NCI-H82 (cell line): ENCODE measurements around the gene GRID1.

Source experiments
- DNase-seq: peaks from one replicate; lab custom pipeline; 2025; lab: John Stamatoyannopoulos, UW

Gene GRID1

DNA sequence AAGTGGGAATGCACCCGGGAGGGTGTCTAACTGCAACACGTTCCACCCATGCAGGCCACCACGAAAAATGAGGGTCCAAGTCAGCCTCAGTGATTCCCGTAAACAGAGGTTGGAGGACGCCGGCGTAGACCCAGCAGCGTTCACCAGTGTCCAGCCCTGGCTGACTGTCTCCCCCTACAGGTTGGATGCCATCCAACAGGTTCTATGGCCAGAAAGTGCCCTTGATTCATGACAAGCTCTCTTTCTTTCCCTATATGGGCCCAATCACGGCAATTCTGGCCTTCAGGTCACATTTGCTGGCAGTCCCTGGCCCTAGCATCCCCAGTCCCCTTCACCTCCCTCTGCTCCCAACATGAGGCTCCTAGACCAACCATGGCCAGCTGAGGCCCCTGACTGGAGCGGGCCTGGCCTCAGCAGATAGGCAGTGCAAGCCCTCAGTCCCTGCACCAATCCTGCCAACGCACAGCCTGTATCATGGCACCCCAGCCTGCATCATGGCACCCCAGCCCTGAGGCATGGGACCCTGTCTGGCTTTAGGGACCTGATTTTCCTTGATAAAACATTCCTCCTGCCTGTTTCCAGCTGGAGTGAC, 227.4 kb downstream of the GRID1 start:
- peak; percentile 24 for DNase-seq

DNA sequence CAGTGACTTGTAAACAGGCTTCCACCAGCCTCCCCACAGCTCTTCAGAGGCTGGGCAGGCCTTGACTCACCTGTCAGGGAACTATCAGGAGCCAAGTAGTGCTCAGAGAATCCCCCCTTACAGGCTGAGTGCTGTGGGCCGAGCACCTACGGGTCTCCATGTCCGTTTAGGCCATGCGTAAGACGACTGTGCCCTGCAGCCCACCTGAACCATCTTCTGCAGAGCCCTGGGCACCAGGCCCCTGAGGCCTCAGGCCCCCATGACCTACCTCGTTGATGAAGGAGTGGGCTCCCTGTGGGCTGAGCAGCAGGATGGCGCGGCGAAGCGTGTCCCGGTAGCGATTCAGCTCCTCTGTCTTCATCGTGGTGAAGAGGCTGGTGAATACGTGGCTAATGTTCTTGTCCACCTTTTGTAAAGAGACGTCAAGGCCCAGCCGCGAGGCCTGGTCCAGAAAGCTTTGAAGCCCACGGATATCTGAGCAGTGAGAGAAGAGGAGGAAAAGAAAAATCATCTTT, 228.0 kb downstream of the GRID1 start:
- DNase-seq: no peak

DNA sequence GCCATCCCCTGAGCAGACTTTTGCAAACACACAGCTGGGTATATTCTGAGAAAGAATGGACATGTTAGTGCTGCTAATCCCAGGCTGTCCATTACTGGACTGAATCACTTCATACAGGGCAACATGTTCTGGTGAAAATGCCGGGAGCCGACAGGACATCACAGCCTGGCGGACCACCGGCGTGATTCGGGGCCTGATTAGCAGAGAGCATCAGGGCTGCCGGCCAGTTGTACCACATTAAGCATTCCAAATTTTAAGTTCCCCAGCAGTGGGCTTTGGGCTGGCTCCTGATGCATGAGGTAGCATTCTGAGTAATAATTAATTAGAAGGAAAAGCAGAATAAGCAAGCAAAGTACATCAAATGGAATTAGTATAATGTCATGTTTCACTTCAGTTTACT, 229.0 kb downstream of the GRID1 start:
- no peak for DNase-seq

DNA sequence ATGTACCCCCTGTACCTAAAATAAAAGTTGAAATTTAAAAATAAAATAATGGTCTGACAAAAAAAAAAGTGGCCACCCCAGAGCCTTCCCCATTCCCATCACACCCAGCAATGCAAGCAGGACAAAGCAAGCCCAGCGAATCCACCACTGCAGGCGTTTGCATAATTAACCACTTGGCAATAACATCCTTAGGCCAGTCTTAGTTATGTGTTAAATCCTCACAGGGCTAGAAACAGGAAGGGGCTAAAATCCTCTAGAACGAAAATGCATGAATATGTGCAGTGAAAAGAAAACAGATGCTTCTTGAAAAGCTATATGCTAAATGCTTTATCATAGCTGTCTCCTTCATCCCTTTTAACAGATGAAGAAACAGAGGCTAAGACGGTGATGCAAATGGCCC, 229.7 kb downstream of the GRID1 start:
- no peak for DNase-seq

DNA sequence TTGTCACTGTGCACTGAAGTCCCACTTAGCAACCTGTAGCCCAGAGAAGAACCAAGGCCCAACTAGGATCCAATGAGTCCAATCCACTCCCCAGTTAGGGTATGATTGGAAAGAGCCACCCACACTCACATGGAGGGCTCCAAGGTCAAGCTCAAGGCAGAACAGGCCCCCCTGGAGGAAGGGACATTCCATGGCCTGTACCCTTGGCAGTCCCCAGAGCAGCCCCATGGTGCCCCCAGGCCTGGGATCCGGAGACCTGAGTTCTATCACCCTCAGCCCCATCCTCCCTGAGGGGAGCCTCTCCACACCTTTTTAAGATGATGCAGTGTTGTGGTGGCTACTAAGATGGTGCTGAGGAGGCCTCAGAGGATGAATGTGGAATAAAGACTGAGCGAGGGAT, 231.4 kb downstream of the GRID1 start:
- DNase-seq: no peak

DNA sequence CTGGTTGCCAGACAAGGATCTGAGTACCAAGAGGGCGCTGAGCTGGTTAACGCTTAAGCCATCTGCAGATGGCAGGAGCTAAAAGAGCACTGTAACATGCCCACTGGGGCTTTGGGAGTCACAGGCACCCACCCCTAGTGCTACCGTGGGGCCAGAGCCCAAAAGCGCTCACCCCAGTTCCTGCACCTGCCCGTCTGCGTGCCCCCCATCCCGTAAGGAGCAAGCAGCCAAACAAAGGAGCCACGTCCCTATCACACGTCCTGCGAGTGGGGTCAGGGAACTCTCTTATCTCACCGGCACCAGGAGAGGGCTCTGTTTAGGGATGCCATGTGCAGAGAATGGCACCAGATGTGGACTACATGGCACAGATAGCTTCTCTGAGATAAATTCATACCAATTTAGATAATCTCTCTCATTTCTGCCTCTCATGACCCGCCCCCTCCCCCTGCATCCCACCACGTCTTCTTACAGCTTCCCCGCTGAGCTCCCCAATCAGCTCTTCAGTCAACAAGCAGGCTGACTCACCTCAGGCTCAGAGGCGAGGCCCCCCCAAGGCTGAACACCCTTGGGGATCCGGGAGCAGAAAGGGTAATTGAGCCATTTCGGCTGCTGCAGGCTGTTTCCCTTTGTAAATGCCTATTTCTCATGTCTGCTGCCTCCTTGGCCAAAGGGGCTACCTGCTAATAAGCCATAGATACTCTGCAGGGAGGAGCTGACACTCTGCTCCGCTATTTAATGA, 235.7 kb downstream of the GRID1 start:
- no peak for DNase-seq

DNA sequence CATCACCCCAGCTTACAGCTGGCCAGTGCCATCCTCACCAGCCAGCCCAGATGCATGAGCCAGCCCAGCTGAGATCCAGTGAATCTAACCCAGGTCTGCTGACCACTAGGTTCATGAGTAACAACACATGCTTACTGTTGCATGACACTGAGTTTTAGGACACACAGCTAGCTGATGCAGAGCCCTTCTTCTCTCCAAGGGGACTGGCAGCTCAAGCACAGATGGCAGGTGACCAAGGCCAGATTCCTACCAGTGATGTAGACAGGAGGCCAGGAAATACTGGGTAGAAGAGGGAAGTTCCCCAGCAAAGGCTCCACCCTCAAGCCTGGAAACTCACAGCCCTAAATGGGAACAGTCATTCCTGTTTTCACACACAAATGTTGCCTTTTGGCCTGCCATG, 236.6 kb downstream of the GRID1 start:
- no peak for DNase-seq

DNA sequence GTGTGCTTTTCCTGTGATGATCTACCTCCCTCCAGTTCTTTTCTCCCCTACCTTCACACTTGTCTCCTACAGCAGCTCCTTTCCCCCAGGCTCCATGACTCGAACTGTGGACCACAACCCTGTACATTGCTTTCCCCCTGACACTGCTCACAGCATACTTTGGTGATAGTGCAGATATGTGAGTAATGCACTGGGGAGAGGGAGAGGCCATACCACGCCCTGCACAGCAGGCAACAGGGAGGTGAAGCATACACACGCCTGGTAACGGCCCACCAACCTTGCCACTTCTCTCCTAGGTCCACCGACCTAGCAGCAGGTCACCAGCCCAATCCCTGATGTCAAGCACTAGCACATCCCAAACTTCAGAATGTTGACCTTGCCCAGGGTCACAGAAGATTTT, 238.2 kb downstream of the GRID1 start:
- no peak for DNase-seq

DNA sequence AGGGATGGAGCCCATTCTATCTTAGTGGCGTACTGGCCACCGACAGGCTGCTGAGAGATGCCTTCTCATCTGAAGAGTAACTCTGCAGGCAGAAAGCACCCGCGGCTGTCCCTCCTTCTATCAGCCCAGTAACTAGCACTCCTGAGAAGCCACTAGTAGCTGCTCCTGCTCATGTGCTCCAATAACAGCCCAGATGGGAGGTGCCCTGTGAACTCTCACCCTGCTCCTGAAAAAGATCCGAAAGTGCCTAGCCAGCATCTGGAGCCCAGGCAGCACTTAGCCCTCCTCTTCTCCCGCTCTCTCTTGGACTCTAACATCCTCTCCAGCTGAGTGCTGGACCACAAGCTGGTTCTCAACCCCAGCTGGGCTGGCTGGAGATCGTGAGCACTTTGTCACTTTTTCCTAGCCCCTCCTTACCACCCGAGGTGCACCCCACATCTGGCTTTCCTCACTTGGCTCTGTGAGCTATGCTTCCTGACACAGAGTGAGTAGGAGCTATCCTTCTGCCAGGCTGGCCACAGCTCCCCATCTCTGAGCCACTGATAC, 239.2 kb downstream of the GRID1 start:
- DNase-seq: no peak

DNA sequence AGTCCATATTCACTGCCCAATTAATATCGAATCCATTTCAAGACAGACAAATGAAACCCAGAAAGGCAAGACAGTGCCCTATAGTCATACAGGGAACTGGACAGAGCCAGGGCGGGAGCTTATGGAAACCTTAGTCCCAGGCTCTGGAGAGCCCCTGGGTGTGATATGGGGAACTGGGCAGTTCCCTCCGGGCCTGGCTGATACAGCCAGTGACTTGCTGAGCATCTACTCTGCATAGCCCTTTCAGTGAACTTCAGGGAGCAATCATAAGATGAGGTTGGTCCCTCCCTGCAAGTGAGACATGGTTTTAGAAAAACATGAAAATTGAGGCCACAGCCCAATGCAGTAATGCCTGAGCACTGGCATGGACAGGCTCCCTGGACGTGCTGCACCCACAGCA, 241.9 kb downstream of the GRID1 start:
- no peak for DNase-seq

DNA sequence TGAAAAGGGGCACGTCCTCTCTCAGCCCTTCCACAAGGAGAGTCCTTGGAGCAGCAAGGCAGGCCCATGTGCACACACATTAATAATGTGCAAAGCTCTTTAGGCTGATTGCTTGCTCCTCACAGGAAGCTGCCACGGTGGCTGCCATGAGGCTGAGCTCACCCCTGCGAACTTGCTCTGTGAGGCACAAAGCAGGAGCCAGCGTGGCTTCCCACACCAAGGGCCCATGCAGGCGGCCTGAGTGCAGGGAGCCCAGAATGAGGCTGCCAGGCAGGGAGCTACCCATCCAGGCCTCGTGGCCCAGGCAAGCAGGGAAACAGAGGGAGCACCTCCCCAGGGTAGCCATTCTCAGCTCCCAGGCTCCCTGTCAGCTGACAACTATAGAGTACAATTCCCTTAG, 242.9 kb downstream of the GRID1 start:
- no peak for DNase-seq

DNA sequence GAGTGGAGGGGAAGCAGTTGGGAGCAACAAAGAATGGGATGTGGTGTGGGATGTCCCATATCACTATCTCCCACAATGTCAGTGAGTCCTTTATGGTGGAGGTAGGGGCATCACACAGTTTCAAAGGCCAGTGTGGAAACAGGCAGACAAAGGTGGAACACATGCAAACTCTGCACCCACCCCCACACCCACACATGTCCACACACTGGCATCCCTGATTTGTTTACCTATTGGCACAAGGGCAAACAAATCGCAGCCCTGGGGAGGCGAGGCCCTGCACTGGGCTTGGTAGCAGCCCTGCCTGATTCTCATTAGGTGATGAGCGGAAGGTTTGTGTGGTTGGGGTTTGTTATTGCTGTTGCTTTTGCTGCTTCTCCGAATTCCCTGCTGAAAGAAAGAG, 243.3 kb downstream of the GRID1 start:
- DNase-seq: no peak

DNA sequence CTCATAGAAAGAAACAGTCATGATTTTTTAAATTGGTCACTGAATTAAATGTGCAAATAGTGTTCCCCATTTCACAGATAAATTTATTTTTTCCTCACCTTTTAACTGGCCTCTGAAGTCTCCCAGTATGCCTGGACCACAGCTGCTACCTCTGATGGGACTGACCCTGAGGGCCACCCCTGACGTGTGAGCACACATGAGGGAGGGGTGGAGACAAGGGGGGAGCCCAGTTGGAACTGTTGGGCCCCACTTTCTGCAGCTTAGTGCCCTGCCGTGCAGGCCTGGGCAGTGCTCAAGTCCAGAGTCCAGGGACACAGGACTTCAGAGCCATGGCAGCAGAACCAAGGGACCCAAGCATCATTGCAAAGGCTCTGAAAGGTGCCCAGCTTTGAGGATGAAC, 243.9 kb downstream of the GRID1 start:
- DNase-seq: no peak

DNA sequence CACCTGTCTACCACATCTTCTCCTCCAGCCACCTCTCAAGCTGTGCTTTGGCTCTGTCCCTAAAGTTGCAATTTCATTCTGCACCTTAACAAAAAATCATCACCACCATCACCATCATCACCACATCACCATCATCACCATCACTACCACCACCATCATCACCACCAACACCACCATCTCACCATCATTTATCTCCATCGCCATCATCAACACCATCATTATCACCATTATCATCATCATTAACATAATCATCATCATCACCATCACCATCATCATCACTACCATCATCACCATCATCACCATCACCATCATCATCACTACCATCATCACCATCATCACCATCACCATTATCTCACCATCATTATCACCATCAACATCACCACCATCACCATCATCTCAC, 245.4 kb downstream of the GRID1 start:
- DNase-seq: no peak

DNA sequence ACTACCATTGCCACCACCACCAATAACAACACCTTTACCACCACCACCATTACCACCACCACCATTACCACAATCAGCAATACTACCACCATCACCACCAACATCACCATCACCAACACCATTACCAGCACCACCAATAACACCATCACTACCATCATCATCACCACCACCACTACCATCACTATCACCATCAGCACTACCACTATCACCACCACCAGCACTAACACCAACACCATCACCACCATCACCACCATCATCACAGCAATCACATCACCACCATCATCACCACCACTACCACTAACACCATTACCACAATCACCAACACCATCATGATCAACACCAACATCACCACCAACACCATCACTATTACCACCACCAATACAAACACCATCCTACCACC, 249.5 kb downstream of the GRID1 start:
- DNase-seq: no peak

DNA sequence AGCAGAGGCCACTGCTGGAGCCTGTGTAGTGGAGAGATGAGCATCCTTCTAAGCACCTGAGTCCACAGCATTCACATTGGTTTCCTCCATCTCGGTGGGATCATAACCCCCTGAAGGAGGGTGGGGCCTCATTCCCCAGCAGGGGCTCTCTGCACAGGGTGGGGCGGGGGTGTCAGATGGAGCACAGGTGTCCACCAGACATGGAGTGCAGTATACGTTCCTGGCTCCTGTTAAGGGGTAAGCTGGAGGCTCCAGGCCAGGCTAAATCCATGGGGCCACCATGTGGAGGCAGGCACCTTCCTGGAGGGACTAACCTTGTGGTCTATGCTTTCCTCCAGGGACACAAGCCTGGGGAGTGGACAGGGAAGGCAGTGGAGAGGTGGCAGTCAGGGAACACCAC, 252.6 kb downstream of the GRID1 start:
- DNase-seq: no peak

DNA sequence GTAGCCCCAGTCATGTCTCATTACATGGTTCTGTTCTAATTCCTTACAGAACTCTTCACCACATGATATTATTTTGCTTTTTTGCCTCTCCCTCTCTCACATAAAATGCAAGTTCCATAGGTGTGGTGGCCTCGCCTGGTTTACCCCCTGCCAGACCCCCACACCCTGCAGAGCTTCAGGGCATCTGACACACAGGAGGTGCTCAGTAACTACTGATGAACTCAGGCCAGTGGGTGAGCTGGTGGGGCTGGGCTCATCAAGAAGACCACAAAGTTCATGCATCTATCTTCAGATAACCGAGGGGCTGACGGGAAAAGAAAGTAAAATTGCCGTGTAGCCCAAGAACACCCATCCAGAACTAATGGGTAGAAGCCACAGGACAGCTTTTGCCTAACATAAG, 253.1 kb downstream of the GRID1 start:
- DNase-seq: no peak

DNA sequence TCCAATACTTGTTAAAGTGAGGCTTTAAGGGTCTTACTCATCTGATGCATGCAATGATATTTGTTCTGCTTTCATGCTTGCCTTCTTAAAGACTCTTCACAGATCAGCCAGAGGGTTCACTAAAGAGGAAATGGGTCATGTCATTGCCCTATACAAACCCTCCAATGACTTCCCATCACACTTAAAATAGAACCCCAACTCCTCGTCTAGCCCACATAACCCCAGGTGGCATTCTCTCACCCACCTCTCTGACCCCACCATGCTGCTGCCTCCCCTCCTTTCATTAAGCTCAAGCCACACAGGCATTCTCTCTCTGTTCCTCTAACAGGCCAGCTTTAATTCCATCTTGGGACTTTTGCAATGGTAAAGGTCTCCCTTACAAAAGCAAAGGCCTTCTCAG, 253.6 kb downstream of the GRID1 start:
- DNase-seq: no peak

DNA sequence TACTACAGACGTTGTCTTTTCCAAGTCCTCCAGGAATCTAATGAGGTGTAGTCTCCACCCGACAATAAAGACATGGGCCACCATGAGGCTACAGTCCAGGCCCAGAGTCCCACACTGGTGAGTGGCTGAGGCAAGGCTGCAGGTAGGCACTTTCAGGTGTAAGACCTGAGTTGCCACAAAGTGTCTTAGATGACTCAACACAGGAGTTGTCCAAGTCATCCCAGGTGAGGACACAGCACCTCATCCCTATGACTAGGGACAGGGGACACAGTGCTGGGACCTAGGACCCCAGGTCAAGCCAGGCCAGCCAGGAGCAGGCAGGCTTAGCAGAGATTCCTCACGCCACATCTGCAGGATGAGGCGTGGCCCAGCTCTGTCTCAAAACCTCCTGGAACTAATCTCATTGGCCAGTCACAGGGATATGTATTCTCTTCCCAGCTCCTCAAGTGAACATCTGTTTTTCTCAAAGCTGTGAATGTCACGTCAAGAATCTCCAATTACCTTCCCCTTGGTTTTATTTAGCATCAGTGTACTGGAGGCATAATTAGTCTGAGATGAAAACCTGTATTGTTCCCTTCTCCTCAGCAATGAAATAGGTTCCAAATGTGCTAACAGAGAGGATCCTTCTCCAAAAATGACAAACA, 254.6 kb downstream of the GRID1 start:
- DNase-seq: no peak

DNA sequence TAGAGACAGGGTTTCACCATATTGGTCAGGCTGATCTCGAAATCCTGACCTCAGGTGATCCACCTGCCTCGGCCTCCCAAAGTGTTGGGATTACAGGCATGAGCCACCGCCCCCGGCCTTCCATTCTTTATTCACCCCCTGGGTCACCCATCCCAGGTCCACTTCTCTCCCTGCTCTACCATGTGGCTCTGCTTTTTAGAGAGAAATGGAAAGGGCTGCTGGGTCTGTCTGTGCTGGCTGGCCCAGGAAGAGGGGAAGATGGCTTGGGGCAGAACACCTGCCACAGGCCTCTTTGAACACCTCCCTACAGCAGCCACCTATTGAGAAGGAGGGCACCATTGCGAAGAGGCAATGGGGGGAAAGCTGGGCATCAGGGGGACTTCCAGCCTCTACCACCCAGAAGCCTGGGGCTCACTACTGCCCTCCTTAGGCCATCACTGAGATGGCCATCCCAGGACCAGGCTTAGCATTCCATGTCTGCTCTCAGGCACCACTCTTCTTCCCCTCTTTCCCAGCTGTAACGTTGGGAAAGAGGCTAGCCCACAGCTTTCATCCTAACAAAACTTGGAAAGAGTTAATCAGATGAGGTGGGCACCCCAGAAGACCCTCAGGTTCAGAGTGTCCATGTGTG, 256.3 kb downstream of the GRID1 start:
- peak; percentile 13 for DNase-seq

DNA sequence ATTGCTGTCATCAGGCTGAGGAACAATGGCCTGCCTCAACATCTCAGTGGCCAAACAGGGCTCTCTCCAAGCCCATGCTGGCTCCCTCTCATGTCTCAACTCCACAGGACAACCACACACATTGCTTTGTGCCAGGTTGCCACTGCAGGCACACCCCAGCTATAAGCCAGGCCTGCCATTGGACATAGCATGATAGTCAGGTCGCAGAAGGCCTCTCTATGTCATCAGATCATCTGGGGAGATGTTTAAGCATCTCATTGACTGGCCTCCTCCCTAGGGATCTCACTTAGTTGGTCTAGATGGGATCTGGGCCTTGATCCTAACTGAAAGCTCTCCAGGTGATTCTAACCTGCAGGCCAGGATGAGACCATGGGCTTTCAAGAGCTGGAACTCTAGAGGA, 257.2 kb downstream of the GRID1 start:
- no peak for DNase-seq

DNA sequence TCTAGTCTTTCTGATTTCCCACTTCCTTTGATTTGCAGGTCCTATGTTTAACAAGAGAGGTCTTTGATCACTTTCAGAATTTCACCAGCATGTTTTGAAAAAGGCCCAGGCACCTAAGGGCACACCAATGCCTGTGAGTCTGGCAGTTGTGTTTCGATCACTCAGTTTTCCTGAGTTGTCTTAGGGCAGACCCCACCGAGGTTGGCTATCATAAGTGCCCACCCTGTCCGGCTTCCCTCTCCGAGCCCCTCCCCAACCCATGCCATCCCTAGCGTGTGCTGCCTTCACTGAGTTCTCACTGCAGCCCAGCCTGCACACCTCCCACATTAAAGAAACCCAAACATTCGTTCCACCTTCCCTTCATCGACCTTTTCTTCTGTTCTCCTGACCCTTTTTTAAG, 257.9 kb downstream of the GRID1 start:
- no peak for DNase-seq
